ENCODE results near the gene TRPC4AP. TPM values are rescaled to one million over a fixed set of nuclear protein-coding genes. Genes with fewer than 3 reads are reported as not detected.
"Not testable (repeated sequence)": the region's sequence is repeated elsewhere in the genome, so short reads cannot be mapped to it uniquely, and the experiment has no call there.

The TRPC4AP gene
- total and polyA plus RNA-seq, 8 donors: 26.2 to 89.0 (median 52.4) TPM

DNA sequence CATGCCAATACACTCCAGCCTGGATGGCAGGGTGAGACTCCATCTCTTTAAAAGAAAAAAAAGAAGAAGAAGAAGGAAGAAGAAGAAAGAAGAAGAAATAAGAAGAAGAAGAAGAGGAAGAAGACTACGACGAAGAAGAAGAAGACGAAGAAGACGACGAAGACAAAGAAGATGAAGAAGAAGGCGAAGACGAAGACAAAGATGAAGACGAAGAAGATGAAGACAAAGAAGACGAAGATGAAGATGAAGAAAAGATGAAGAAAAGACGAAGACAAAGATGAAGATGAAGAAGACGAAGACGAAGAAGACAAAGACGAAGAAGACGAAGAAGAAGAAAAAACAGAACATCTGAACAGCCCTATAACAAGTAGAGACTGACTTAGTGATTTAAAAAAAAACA lies 33.0 kb downstream of the TRPC4AP start:
- H3K4me1 ChIP-seq: peaks cover 0 to 47% (median 25%) of the 10 kb centered on the region in 4 donors
- no peak overlapping the region for H3K4me3 ChIP-seq
- no peaks in the 10 kb centered on the region for H3K9me3 ChIP-seq
- H3K27ac ChIP-seq: no peak overlapping the region
- WGBS, 5 donors: 90 to 95% (median 95%) methylated on average over 14 of the region's 14 CpGs
- DNase-seq: no peak
- intact Hi-C loops (cut with DNase I; ENCODE audit: low total_unique reads): no loop called here
- peaks cover 0 to 39% (median 27%) of the 10 kb centered on the region in 4 donors for H3K36me3 ChIP-seq
- TF ChIP-seq EP300 (IDR thresholded peaks at IDR 0.05) (no peak), POLR2AphosphoS5 (IDR thresholded peaks at IDR 0.05) (no peak), POLR2A (IDR thresholded peaks at IDR 0.05) (no peak)
- TF ChIP-seq, protein P1, sequence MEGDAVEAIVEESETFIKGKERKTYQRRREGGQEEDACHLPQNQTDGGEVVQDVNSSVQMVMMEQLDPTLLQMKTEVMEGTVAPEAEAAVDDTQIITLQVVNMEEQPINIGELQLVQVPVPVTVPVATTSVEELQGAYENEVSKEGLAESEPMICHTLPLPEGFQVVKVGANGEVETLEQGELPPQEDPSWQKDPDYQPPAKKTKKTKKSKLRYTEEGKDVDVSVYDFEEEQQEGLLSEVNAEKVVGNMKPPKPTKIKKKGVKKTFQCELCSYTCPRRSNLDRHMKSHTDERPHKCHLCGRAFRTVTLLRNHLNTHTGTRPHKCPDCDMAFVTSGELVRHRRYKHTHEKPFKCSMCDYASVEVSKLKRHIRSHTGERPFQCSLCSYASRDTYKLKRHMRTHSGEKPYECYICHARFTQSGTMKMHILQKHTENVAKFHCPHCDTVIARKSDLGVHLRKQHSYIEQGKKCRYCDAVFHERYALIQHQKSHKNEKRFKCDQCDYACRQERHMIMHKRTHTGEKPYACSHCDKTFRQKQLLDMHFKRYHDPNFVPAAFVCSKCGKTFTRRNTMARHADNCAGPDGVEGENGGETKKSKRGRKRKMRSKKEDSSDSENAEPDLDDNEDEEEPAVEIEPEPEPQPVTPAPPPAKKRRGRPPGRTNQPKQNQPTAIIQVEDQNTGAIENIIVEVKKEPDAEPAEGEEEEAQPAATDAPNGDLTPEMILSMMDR (IDR thresholded peaks at IDR 0.05): no peak
- H3K27me3 ChIP-seq: no peaks in the 10 kb centered on the region

DNA sequence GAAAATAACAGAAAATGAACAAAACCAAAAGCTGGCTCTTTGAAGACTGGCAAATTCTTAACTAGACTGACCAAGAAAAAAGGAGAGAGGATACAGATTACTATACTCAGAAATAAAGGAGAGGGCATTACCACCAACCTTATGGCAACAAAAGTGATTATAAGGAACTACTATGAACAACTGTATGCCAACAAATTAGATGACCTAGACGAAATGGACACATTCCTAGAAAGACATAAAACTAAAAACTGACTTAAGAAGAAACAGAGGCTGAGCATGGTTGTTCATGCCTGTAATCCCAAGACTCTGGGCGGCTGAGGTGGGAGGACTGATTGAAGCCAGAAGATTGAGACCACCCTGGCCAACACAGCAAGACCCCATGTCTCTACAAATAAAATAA lies 33.5 kb downstream of the TRPC4AP start:
- TF ChIP-seq, protein P1 (IDR thresholded peaks at IDR 0.05): no peak
- TF ChIP-seq POLR2AphosphoS5 (IDR thresholded peaks at IDR 0.05): no peak
- TF ChIP-seq POLR2A (IDR thresholded peaks at IDR 0.05): no peak
- TF ChIP-seq EP300 (IDR thresholded peaks at IDR 0.05): no peak
- WGBS, 5 donors: 91 to 96% (median 95%) methylated on average over 2 of the region's 2 CpGs
- intact Hi-C loops (cut with DNase I; ENCODE audit: low total_unique reads): no loop called here
- no peaks in the 10 kb centered on the region for H3K27me3 ChIP-seq
- H3K4me1 ChIP-seq: peaks cover 0 to 45% (median 23%) of the 10 kb centered on the region in 4 donors
- no peak overlapping the region for H3K27ac ChIP-seq
- H3K4me3 ChIP-seq: no peak overlapping the region
- DNase-seq: no peak
- no peaks in the 10 kb centered on the region for H3K9me3 ChIP-seq
- H3K36me3 ChIP-seq: peaks cover 0 to 44% (median 32%) of the 10 kb centered on the region in 4 donors

DNA sequence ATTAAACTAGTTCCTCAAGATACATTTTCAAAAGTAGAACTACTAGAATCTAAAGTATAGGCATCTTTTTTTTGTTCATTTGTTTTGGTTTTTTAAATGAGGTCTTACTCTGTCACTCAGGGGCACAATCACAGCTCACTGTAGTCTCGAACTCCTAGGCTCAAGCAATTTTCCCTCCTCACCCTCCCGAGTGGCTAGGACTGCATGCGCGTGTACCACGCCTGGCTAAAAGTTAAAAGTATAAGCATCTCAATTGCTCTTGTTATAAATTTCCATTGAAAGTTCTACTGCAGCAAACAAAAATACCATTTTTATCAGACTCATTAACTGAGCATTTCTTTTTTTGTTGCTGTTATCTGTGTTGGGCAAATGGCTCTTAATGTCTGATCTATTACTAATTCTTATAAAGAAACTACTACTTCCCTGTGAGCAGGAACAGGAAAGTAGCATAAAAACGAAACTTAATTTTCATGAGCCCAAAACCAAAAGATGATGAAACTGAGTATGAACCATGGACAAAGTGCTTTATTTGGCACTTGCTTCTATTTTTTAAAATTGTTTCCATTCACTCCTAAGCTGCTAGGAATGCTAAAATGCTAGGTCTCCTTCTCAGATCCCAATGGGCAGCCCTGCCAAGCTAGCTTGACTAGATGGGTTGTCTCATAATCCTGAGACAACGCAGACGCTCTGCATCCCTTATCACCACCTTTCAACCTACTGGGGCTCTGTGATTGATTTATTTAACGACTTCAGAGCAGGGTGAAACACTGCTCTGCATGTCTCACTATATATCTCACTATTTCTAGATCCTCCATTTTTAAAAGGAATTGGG lies 36.9 kb downstream of the TRPC4AP start:
- intact Hi-C loops (cut with DNase I; ENCODE audit: low total_unique reads): no loop called here
- H3K9me3 ChIP-seq: no peaks in the 10 kb centered on the region
- no peak for DNase-seq
- H3K27me3 ChIP-seq: no peaks in the 10 kb centered on the region
- 69 to 78% (median 76%) methylated on average over 9 of the region's 9 CpGs for WGBS, 5 donors
- no peak for TF ChIP-seq POLR2A (IDR thresholded peaks at IDR 0.05)
- no peak for TF ChIP-seq EP300 (IDR thresholded peaks at IDR 0.05)
- TF ChIP-seq POLR2AphosphoS5 (IDR thresholded peaks at IDR 0.05): no peak
- TF ChIP-seq, protein P1 (IDR thresholded peaks at IDR 0.05): no peak
- no peak overlapping the region for H3K27ac ChIP-seq
- peaks cover 0 to 25% (median 11%) of the 10 kb centered on the region in 4 donors for H3K4me1 ChIP-seq
- H3K36me3 ChIP-seq: peaks cover 0 to 47% (median 37%) of the 10 kb centered on the region in 4 donors
- H3K4me3 ChIP-seq: no peak overlapping the region

GRCh38 chr20:35054814-35055213 lies 37.8 kb downstream of the TRPC4AP start:
- intact Hi-C loops (cut with DNase I; ENCODE audit: low total_unique reads): no loop called here
- Histone ChIP-seq H3K9me3 (no peaks in the 10 kb centered on the region), H3K4me1 (peaks cover 0 to 25% (median 11%) of the 10 kb centered on the region in 4 donors), H3K27ac (no peak overlapping the region), H3K4me3 (no peak overlapping the region), H3K36me3 (peaks cover 0 to 56% (median 42%) of the 10 kb centered on the region in 4 donors), H3K27me3 (no peaks in the 10 kb centered on the region)
- WGBS, 5 donors: 78 to 89% (median 85%) methylated on average over 2 of the region's 2 CpGs
- no peak for DNase-seq
- TF ChIP-seq POLR2A (IDR thresholded peaks at IDR 0.05): no peak
- no peak for TF ChIP-seq POLR2AphosphoS5 (IDR thresholded peaks at IDR 0.05)
- TF ChIP-seq, protein P1 (IDR thresholded peaks at IDR 0.05): no peak

- 85 to 95% (median 90%) methylated on average over 5 of the region's 5 CpGs for WGBS, 5 donors
- H3K27me3 ChIP-seq; H3K9me3 ChIP-seq; intact Hi-C loops (cut with DNase I; ENCODE audit: low total_unique reads); DNase-seq; H3K27ac ChIP-seq; H3K4me3 ChIP-seq: not testable (repeated sequence)
- Histone ChIP-seq H3K36me3 (peaks cover 10 to 78% (median 64%) of the 10 kb centered on the region in 4 donors), H3K4me1 (peaks cover 0 to 25% (median 11%) of the 10 kb centered on the region in 4 donors)
Measured at GRCh38 chr20:35052616-35053015, 40.0 kb downstream of the TRPC4AP start.
